HG03103 (cell line): ENCODE measurements around the gene IFNLR1.

Source experiments
- ATAC-seq: cut with Tn5 transposase; IDR thresholded peaks from one replicate; pipeline ENCODE4 v1.9.1; 2021; ENCODE audit warnings: low read depth; ENCODE audit not compliant: unreplicated experiment

The IFNLR1 gene

DNA sequence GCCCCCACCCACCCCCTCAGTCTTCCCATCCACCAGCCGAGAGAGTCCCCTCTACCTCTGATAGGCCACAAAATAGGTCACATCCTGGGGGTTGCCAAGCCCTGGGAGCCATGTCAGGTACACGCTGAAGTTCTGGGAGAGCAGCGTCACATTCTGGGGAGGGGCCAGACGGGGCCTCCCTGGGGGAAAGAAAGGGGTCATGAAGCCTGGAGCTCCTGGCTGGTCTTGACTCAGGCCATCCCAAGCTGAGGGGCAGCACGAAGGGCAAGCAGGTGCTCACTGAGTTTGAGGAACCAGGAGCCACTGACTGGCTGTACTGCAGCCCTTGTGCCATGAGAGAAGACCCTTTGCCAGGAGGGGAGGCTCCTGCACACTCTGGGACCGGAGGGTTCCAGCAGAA is 6.4 kb downstream of the IFNLR1 start:
- no peak for ATAC-seq

DNA sequence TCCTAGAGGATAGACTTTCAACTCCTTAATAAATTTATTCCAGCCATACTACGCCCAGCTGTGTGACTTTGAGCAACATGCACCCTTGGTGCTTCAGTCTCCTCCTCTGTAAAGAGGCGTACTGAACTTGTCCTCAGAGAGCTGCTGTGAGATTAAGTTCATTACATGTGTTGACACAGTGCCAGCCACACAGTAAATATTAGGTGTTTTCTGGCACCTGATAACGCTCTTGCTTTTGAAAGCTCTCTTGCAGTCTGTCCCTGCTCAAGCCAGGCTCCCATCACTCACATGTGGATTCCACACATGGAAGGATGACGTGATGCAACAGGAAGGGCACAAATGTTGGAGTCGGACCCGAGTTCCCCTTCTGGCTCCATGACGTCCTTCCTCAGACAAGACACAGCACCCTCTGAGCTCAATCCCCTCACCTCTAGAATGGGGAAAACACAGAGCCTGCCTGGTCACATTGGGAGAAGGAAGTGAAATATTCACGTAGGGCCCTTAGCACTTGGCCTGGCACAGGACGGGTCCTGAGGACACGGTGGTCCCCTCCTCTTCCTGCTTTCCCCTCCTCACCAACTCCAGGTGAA is 7.7 kb downstream of the IFNLR1 start:
- ATAC-seq: no peak

DNA sequence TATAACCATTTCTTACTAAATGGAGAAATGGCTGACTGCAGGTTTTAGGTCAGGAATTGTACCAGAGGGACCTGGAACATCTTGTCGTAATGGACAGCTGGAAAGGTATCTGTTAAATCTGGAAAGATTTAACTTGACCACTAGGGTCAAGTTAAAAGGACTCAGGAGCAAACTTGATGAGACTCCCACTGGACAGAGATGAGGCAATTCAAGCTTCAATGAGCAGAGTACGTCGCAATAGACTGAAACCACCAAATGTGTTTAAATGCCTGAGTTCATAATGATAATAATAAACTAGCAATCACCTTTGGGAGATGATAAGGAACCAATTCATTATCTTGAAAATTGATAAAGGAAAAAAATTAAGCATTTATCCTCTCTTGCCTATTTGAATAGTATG is 8.7 kb downstream of the IFNLR1 start:
- no peak for ATAC-seq

DNA sequence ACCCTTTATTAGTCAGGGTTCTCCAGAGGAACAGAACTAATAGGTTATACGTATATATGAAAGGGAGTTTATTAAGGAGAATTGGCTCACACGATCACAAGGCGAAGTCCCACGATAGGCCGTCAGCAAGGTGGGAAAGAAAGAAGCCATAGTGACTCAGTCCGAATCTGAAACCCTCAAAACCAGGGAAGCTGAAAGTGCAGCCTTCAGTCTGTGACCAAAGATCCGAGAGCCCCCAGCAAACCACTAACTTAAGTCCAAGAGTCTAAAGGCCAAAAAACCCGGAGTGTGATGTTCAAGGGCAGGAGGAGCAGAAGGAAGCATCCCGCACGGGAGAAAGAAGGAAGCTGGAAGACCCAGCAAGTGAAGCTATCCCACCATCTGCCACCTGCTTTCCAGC is 9.9 kb downstream of the IFNLR1 start:
- no peak for ATAC-seq

DNA sequence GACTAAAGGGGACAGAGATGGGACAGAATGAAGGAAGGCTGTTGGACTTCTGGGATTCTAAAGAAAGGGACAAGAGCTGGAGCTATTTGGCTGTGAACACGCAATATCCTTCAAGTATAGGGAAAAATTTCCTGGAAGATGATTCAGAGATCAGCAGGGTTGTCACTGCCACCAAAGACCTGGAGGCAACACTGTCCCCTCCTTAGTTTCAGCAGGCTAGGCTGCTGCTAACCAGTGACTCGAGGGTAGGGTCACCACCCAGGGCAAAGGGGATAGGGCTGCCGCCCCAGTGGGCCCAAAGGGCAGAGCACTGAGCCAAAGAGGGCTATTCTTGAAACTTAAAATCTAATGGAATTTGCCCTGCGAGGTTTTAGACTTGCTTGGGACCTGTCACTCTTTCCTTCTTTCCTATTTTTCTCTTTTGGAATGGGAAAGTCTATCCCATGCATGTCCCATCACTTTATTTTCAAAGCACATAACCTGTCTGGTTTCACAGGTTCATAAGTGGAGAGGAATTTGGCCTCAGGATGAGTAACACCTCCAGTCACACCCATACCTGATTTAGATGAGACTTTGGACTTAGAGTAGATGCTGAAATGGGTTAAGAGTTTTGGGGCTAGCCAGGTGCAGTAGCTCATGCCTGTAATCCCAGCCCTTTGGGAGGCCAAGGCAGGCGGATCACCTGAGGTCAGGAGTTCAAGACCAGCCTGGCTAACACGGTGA is 11.9 kb downstream of the IFNLR1 start:
- no peak for ATAC-seq

DNA sequence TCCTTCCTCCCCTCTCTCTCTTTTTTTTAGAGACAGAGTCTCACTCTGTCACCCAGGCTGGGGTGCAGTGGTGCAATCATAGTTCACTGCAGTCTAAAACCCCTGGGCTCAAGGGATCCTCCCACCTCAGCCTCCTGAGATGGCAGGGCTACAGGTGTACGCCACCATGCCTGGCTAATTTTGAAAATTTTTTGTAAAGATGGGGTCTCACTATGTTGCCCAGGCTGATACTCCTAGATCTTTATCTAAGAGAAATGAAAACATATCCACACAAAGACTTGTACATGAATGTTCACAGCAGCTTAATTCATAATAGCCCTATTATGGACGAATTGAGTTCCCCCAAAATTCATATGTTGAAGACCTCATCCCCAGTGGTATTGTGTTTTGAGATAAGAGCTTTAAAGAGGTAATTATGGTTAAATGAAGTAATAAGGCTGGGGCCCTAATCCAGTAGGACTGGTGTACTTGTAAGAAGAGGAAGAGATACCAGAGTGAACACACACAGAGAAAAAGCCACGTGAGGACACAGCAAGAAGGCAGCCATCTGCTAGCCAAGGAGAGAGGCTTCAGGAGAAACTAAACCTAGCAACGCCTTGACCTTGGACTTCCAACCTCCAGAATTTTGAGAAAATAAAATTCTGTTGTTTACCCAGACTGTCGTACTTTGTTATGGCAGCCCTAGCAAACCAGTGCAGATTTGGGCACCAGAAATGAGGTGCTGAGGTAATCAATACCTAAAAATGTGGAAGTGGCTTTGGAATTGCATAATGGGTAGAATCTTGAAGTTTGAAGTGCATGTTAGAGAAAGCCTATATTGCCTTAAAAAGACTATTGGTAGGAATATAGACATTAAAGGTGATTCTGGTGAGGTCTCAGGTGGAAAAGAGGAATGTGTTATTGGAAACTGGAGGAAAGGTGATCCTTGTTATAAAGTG is 13.2 kb downstream of the IFNLR1 start:
- ATAC-seq: no peak

DNA sequence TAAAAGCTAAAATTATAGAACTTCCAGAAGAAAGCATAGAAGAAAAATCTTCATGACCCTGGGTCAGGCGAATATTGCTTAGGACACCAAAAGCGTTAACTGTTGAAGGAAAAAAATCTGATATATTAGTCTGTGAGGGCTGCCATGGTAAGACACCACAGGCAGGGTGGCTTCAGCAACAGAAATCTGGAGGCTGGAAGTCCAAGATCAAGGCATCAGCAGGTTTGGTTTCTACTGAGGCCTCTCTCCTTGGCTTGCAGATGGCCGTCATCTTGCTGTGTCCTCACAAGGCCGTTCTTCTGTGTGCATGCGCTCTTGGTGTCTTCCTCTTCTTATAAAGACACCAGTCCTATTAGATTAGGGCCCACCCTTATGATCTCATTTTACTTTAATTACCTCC is 14.5 kb downstream of the IFNLR1 start:
- no peak for ATAC-seq

DNA sequence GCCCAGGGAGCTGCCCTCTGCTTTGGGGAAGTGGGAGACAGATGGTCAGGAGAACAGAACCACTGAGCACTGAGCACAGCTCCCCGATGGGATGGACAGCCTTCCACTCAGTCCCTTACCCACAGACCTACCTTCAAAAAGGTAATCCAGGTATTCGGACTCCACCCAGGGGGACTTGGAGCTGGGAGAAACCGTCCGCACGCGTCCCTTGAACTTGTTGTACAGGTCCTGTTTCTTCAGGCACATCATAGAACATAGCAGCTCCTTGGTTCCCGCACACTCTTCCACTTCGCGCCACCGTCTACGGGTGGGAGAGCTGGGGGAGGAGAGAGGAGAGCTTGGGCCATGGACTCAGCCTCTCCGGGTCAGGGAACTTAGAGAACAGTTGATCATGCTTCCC is 17.8 kb downstream of the IFNLR1 start:
- no peak for ATAC-seq

DNA sequence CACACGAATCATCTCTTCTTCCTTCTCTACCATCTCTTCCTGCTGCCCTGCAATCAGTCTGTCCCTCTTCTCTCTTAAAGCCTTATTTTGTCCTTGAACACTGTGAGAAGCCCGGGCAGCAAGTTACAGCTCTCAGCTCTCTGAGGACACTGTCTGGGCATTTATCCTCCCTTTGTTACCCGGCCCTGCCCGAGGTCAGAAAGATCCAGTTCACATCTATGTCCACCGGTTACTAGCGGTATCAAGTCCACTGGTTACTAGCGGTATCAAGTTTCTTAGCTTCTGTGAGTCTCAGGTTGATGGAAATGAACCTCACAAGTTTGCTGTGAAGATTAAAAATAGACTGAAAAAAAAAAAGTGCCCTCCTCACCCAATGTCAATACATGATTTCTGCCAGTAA is 18.8 kb downstream of the IFNLR1 start:
- ATAC-seq: no peak

DNA sequence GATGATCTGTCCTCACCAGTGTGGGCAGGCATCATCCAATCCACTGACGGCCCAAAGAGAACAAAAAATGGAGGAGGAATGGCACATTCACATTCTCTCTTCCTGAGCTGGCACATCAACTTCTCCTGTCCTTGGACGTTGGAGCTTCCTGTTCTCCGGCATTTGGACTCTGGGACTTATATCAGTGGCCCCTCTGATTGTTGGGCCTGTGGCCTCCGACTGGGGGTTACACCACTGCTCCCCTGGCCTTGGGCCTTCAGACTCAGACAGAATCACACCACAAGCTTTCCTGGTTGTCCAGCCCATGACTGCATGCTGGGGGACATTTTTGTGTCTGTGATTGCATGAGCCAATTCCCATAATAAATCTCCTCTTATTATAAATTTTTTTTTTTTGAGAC is 20.1 kb downstream of the IFNLR1 start:
- ATAC-seq: no peak

DNA sequence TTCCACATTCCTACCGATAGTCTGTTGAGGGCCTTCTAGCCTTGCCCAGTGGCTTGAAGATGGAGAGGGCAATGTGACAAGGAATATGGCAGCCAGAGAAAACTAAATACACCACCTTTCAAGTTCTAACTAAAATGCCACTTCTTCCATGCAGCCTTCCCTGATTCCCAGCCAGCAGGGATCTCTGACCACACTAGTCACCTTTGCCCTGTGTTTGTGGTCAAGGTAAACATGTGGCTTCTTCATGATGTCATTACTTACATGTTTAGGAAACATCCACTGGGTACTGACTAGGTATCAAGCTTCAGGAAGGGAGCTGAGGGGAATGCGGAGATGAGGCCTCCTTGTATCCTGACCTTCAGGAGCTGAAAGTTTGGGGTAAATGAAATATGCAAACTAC is 21.6 kb downstream of the IFNLR1 start:
- ATAC-seq: no peak

DNA sequence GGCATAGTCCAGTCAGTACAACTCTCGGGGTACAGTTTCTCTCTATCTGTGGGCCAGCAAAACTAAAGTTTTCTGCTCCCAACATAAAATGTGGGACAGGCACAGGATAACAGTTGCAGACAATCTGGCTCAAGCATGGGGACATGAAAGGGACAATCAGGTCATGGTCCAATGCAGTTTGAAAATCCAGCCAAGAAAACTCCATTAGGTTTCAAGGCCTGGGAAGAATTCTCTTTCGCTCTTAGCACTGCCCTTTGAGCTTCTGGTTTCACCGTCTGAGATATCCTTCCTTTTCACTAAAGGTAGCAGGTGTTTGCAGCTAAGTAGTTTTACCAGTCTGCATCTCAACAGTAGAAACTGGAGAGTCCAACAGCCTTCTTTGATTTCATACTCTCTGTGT is 23.1 kb downstream of the IFNLR1 start:
- ATAC-seq: no peak

DNA sequence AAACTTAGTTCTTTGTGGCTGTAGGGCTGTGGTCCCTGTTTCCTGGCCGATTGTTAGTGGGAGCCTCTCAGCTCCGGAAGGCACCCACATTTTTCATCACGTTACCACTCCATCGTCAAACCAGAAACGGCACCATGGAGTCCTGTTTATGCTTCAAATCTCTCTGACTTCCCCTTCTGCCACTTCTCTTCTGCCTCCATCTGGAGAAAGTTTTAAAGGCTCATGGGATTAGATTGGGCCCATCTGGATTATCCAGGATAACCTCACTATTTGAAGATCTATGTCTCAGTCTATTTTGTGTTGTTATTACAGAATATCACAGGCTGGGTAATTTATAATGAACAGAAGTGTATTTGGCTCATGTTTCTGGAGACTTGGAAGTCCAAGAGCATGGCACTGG is 24.9 kb downstream of the IFNLR1 start:
- no peak for ATAC-seq

DNA sequence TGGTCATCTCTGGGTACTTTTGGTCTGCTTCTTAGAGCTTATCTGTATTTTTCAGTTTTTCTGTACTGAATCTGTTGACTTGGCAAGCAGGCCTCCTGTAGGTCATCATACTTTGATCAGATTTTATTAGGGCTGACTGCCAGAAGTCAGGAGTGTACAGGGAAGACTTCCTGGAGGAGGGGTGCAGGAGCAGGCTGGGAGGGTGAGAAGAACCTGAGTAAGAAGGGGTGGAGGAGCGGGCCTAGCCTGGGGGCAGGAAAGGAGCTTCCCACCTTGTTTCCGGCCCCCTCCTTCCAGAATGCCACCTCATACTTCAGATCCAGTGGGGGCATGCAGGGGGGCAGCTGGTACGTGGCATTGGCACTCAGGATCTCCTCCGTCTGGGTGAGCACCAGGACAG is 25.8 kb downstream of the IFNLR1 start:
- no peak for ATAC-seq

DNA sequence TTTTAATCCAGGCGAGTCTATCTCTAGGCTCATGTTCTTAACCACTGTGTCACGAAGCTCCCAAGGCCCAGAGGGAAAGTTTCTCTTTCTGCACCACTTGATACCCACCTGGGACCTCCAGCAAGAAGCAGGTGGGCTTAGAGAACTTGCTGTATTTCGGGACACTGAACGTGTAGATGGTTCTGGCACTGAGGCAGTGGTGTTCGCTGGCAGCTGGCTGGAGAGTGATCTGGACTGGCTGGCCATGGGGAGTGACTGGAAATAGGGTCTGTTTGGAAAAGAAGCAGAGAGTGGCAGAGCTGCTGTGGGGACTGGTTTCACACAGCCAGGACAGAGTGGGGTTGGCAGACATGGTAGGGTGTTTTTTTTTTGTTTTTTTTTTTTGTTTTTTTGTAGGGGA is 27.7 kb downstream of the IFNLR1 start:
- no peak for ATAC-seq

DNA sequence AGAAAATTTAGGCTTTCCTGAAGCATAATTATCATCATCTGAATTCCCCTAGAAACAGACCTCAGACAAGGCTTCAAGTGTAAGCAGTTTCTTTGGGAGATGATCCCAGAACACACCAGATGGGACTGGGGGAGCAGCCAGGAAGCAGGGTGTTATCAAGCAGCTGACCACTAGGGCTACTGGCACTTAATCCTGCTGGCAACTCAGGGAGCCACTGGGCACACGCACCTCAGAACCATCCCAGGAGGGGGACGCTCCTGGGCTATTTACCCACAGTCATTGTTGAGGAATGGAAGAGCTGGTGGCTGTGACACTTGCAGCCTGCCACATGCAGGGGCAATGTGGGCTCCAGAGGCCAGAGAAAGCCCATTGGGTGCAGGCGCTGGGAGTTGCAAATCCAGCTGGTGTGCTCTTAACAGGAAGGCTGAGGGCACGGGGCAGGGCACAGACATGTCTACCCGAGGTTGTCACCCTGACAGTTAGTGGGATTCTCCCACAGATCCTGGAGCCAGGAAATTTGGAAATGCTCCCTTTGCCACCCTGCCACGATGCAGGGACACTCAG is 29.1 kb downstream of the IFNLR1 start:
- ATAC-seq: no peak

DNA sequence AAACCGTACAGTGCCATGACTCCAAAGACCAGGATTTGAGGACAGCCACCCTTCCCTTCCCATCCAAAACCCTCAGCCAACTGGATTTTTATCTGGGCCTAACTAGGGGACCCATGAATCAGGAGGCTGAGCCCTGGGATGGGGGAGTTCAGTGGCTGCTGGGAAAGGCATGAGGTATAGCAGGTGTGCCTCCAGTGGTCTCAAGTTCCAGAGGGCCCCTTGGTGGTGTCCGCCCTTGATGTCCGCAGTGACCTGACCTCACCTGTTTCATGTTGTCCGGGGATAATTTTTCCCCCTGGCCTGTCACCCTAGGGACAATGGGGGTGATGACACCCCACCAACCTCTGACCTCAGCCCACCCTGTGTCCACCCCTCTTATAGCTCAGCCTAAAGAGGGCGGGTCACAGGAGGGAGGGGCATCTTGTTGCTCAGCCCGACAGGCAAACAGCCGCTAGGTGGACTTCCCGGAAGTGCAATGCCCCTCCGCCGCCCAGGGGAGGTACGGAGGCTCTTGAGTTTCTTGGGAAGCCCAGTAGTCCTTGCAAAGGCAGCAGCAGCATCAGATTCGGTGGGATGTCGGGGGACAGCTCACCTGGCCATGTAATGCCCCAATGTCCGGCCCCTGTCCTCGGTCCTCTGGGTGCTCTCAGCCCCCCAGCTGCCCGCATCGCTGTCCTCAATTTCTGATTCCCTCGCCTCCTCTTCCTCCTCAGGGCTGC is 30.4 kb downstream of the IFNLR1 start:
- ATAC-seq: no peak

DNA sequence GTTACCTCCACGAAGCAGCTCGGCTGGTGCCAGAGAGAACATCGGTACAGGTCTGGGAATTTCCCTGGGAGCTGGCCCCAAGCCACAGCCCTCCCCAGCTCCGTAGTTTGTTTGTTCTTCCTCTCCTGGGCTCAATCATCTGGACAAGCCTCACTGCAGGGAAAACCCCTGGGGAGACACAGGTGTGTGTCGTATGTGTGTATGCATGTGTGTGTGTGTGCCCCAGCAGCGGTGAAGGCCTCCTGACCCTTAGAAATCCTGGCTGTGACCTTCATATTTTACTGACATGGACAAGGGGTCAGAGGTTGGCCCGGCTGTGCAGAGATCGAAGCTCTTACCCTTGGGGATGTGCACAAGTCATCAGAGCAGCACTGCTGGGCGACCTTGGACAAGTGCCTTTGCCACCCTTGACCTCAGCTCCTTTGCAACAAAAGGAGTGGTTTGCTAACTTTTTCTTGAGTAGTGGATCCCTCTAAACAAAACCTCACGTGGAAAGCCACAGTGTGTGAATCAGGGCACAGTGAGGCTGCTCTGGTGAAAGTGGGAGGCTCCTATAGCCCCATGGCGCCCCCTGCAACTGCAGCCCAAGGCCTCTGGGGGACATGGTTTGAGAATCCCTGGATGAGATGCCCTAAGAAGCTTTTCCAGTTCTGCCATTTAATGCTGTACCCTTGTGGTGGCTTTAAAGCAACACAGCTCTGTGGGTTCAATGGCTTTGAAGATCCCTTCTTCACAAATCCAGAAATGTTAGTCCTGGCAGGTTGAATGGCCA is 31.9 kb downstream of the IFNLR1 start:
- no peak for ATAC-seq

DNA sequence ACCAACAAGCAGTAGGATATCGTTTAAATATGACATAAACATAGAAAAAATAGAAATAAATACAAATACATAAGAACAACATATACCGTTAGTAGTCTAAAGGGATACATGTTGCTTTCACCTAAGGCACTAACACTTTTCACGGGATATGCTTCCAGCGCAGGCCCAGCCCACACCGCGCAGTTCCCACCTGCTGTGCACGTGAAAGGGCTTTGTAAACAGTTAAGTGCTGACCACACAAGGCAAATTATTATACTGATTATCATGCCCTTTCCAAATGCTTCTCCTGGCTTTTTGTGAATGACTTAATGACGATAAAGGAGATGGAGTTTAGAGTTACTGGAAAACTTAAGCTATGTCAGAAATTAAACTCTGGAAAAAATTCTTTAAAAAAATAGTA is 32.9 kb downstream of the IFNLR1 start:
- no peak for ATAC-seq
